ENCODE measurements around the gene NME1.

DNA sequence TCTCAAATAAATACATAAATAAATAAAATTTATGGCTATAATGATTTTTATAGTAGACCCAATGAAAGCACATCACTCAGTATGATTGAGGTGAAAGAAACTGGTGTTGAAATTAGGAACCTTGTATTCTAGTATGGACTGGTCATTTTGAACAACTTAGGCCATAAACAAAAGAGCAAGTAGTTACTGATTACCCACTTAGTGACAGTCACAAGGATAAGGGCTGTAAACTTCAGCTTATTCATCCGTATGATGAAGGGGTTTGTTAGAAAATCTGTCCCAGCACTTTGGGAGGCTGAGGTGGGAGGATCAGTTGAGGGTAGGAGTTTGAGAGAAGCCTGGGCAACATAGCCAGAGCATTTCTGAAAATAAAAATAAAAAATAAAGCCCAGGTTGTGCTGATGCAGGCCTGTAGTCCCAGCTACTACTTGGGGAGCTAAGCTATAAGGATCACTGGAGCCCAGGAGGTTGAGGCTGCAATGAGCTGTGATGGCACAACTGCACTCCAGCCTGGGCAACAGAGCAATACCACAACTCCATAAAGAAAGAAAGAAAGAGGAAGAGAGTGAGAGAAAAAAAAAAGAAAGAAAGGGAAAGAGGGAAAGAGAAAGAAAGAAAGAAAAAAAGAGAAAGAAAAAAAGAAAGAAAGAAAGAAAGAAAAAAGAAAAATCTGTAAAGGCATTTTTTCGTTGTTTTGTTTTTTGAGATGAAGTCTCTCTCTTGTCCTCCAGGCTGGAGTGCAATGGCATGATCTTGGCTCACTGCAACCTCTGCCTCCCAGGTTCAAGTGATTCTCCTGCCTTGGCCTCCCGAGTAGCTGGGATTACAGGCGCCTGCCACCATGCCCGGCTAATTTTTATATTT, 28.5 kb upstream of the NME1 start:
- TF ChIP-seq GATA2 (IDR thresholded peaks at IDR 0.05; ENCODE audit: low read depth, low read length) (no peak), GATA3 (IDR thresholded peaks at IDR 0.05; ENCODE audit: low read depth, low read length) (no peak)

Data from SH-SY5Y (cell line).